Calu3 (cell line): ENCODE data around the gene NELL2. TPM values are rescaled to one million over a fixed set of nuclear protein-coding genes. Genes with fewer than 3 reads are reported as not detected.

Experiments used
- BruUV-seq: library from RNA; stranded (reverse); fragments of 400-500 nt; replicated peaks from 2 replicates; lab custom pipeline; 2021; lab: Mats Ljungman, UMichigan
- CTCF ChIA-PET: fragments of 300-600 bp; sonication (Branson Sonifier 250); formaldehyde crosslinking; loops from one replicate; lab custom pipeline; 2022; ENCODE audit warnings: antibody characterized with exemption; lab: Charles Lee
- DNase-seq: peaks from one replicate; pipeline ENCODE4 v3.0.0; 2022
- H3K27ac Mint-ChIP-seq: one replicate; pipeline ENCODE4 v1.8.0; 2022; ENCODE audit warnings: mixed read lengths; ENCODE audit not compliant: unreplicated experiment
- H3K27me3 Mint-ChIP-seq: one replicate; pipeline ENCODE4 v1.8.0; 2022; ENCODE audit warnings: mixed read lengths; ENCODE audit not compliant: unreplicated experiment
- H3K36me3 Mint-ChIP-seq: one replicate; pipeline ENCODE4 v1.8.0; 2022; ENCODE audit warnings: mild to moderate bottlenecking, moderate library complexity, mixed read lengths; ENCODE audit not compliant: insufficient read depth, unreplicated experiment
- H3K4me1 Mint-ChIP-seq: one replicate; pipeline ENCODE4 v1.8.0; 2022; ENCODE audit warnings: mild to moderate bottlenecking, low read depth, mixed read lengths; ENCODE audit not compliant: unreplicated experiment
- H3K4me3 Mint-ChIP-seq: one replicate; pipeline ENCODE4 v1.8.0; 2022; ENCODE audit warnings: mild to moderate bottlenecking, low read depth, moderate library complexity, mixed read lengths; ENCODE audit not compliant: unreplicated experiment
- H3K9me3 Mint-ChIP-seq: one replicate; pipeline ENCODE4 v1.8.0; 2022; ENCODE audit warnings: low read depth, mixed read lengths; ENCODE audit not compliant: unreplicated experiment
- intact Hi-C: fragments of 100-400 bp; cut with micrococcal nuclease; formaldehyde crosslinking; loops from one replicate; pipeline ENCODE4 v1.10.0; 2022; ENCODE audit not compliant: unreplicated experiment
- total RNA-seq: library from RNA; stranded (reverse); gene quantifications from 2 replicates; pipeline ENCODE4 v1.2.3, GENCODE V29; 2022
- TF ChIP-seq, protein P1 (sequence below): fragments of 200-600 bp; IDR thresholded peaks from one replicate; pipeline ENCODE4 v1.8.0; 2022; ENCODE audit warnings: antibody characterized with exemption; ENCODE audit not compliant: unreplicated experiment

The NELL2 gene
- total RNA-seq, 1 experiment from 2014 or later: not detected

DNA sequence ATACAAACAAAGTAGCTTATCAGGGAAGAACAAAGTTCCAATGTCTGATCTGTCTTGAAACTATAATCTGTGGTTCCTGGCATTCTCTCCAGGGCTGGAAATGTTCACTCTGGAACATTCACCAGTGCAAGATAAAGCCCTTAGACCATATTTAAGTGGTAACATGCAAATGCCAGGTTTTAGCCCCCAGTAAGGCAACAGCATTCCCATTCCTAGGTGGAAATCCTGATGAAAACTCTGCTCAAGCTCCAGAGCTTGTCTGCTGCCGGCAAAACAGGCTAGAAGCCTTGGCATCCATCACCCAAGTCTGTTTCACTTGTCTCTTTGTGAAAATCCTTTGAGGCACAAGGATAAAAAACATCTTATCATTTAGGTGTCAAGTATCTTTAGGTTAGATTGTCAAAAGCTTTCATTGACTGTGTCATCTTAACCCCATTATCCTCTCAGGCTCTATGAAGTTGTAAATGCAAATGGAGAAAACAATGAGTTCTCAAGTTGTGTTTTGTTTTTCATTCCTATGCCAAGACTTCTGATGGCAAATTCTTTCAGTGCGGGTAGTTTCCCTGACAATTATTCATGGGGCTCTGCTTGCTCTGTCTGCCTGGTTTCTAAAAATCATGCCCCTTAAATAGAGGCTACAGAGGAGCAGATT, 344.7 kb downstream of the NELL2 start:
- Mint-ChIP-seq H3K9me3 (peaks cover 1% of the 10 kb centered on the region), H3K27ac (no peak overlapping the region)
- CTCF ChIA-PET: no interaction called here

DNA sequence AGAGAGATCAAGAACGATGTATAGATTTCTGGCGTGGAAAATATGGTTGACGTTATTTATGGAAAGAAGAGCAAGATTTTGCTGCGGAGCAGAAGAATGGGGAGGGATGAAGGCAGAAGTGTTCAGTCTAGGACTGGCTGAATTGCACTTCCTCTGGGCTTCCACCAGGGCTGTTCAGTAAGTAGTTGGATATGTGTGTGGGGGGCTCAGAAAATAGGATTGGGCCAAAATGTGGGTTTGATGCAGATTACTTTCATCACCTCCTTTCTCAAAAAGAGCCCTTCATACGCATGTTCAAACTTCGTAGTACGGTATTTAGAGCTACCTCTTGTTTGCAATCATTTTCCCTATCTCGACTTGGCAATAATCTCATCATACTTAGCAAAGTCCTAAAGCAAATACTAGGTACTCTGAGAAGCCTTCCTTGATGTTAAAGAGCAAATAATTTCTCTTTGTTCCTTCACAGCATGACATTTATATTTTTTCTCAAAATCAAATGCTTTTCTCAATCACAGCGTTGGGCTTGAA, 349.4 kb downstream of the NELL2 start:
- no peak overlapping the region for H3K27ac Mint-ChIP-seq
- H3K27me3 Mint-ChIP-seq: no peaks in the 10 kb centered on the region
- CTCF ChIA-PET: no interaction called here
- no TSS peak for BruUV-seq
- H3K36me3 Mint-ChIP-seq: no peaks in the 10 kb centered on the region
- TF ChIP-seq, protein P1, sequence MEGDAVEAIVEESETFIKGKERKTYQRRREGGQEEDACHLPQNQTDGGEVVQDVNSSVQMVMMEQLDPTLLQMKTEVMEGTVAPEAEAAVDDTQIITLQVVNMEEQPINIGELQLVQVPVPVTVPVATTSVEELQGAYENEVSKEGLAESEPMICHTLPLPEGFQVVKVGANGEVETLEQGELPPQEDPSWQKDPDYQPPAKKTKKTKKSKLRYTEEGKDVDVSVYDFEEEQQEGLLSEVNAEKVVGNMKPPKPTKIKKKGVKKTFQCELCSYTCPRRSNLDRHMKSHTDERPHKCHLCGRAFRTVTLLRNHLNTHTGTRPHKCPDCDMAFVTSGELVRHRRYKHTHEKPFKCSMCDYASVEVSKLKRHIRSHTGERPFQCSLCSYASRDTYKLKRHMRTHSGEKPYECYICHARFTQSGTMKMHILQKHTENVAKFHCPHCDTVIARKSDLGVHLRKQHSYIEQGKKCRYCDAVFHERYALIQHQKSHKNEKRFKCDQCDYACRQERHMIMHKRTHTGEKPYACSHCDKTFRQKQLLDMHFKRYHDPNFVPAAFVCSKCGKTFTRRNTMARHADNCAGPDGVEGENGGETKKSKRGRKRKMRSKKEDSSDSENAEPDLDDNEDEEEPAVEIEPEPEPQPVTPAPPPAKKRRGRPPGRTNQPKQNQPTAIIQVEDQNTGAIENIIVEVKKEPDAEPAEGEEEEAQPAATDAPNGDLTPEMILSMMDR: no peak
- H3K4me1 Mint-ChIP-seq: peaks cover 13% of the 10 kb centered on the region
- H3K4me3 Mint-ChIP-seq: no peak overlapping the region
- no peak for DNase-seq
- intact Hi-C loops: no loop called here
- peaks cover 2% of the 10 kb centered on the region for H3K9me3 Mint-ChIP-seq

More for the DNA sequence above, 344.7 kb downstream of the NELL2 start:
- BruUV-seq: no TSS peak
- Mint-ChIP-seq H3K4me1 (peaks cover 1% of the 10 kb centered on the region), H3K36me3 (no peaks in the 10 kb centered on the region), H3K27me3 (no peaks in the 10 kb centered on the region), H3K4me3 (no peak overlapping the region)
- intact Hi-C loops: no loop called here
- DNase-seq: no peak
- TF ChIP-seq, protein P1: no peak

DNA sequence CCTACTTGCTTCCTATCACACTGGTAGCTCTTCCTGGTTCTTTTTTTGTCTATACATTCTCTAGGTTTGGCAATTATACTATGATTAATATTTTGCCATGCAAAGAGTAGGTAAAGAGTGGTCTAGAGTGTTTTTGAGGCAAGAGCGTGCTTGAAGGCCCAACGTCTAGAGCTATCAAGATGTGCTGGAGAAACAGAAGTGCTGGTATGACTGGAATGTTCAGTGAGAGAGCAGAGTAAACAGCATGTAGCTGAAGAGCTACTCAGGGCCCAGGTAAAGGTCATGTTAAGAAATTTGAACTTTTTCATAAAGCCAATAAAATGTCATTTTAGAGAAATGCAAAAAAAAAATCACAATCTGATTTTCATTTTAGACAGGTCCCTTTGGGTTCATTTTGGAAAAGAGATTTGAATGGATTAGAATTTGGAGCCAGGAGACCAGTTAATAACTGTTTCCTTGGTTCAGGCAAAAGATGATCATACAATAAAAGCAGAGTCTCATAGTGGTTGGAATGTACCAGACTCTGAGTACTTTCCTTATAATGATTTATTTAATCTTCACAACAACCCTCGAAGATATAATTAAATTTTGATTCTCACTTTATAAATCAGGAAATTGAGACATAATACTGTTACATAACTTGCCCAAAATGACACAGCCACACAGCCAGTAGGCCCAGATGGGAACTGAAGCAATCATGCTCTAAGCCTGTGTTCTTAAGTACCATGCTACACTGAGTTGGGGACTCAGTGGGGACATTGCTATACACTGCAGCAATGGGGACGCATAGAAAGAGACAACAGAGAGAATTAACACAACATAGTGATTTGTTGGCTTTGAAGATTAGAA, 350.1 kb downstream of the NELL2 start:
- TF ChIP-seq, protein P1: no peak
- BruUV-seq: no TSS peak
- Mint-ChIP-seq H3K36me3 (no peaks in the 10 kb centered on the region), H3K27me3 (no peaks in the 10 kb centered on the region), H3K4me3 (no peak overlapping the region), H3K9me3 (peaks cover 2% of the 10 kb centered on the region), H3K27ac (no peak overlapping the region), H3K4me1 (peaks cover 13% of the 10 kb centered on the region)
- CTCF ChIA-PET: no interaction called here
- no peak for DNase-seq
- intact Hi-C loops: no loop called here

DNA sequence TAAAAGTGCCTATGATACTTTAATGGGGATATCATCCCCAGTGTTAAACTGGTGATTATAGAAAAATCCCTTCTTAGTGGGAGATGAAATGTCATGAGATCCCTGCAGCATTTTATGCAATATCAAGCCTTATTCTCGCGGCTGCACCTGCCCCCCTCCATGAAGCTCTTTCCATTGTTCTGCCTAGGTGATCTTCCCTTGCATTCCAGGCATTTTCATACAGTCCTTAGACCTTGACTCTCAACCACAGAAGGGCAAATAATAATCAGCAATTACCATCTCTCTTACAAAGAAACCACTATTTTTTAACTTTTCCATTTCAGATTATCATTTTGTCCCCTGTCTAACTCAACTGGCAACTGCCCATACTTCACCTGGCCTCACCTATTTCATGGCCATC, 352.3 kb downstream of the NELL2 start:
- TF ChIP-seq, protein P1: no peak
- Mint-ChIP-seq H3K4me3 (no peak overlapping the region), H3K4me1 (peaks cover 13% of the 10 kb centered on the region), H3K27me3 (no peaks in the 10 kb centered on the region), H3K36me3 (no peaks in the 10 kb centered on the region), H3K27ac (no peak overlapping the region), H3K9me3 (peaks cover 2% of the 10 kb centered on the region)
- intact Hi-C loops: no loop called here
- CTCF ChIA-PET: no interaction called here
- DNase-seq: no peak
- no TSS peak for BruUV-seq
